Measurements from ENCODE around the gene SLC25A18. TPM values are rescaled to one million over a fixed set of nuclear protein-coding genes. Genes with fewer than 3 reads are reported as not detected.
A peak's percentile ranks its signal among the peaks of the same experiment; 100 is the strongest.

Gene SLC25A18
- total and polyA plus RNA-seq, 2 experiments from 2014 or later: 0.59 to 0.60 TPM

- no peaks in the 10 kb centered on the region for H3K9me3 ChIP-seq (ENCODE audit: low read depth)
- TF ChIP-seq, protein P1, sequence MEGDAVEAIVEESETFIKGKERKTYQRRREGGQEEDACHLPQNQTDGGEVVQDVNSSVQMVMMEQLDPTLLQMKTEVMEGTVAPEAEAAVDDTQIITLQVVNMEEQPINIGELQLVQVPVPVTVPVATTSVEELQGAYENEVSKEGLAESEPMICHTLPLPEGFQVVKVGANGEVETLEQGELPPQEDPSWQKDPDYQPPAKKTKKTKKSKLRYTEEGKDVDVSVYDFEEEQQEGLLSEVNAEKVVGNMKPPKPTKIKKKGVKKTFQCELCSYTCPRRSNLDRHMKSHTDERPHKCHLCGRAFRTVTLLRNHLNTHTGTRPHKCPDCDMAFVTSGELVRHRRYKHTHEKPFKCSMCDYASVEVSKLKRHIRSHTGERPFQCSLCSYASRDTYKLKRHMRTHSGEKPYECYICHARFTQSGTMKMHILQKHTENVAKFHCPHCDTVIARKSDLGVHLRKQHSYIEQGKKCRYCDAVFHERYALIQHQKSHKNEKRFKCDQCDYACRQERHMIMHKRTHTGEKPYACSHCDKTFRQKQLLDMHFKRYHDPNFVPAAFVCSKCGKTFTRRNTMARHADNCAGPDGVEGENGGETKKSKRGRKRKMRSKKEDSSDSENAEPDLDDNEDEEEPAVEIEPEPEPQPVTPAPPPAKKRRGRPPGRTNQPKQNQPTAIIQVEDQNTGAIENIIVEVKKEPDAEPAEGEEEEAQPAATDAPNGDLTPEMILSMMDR (IDR thresholded peaks at IDR 0.05; ENCODE audit: low read depth, low read length): no peak
- no peaks in the 10 kb centered on the region for H3K27me3 ChIP-seq
- H3K4me1 ChIP-seq (ENCODE audit: low read depth): no peaks in the 10 kb centered on the region
- no peak overlapping the region for H3K4me3 ChIP-seq
- H3K27ac ChIP-seq: no peak overlapping the region
- H3K36me3 ChIP-seq: peaks cover 33% of the 10 kb centered on the region
- DNase-seq (ENCODE audit: low read depth in 1 of 2, low spot score in 1 of 2): peak in 1 of 2 donors; percentile 21
Observed at GRCh38 chr22:17536269-17536668, 27.0 kb upstream of the SLC25A18 start.

DNA sequence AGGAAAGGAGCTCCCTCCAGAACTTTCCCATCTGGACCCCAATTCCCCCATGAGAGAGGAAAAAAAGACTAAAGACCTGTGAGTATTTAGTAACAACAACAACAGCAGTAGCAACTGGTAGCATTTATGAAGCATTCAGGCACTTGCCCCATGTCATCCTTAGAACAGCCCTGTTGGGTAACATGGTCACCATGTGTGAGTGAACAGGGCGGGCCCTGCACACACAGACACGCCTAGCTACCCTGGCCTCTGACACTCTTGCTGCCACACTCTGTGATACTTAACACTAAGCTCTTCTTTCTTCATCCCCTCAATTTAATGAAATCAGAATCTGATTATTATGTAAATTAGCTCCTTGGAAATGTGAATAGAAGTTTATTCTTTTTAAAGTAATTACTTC, 26.1 kb upstream of the SLC25A18 start:
- Histone ChIP-seq H3K4me1 (ENCODE audit: low read depth) (no peaks in the 10 kb centered on the region), H3K9me3 (ENCODE audit: low read depth) (no peaks in the 10 kb centered on the region), H3K27ac (peak overlapping the region; percentile 28), H3K36me3 (peaks cover 42% of the 10 kb centered on the region), H3K4me3 (no peak overlapping the region), H3K27me3 (no peaks in the 10 kb centered on the region)
- no peak for DNase-seq (ENCODE audit: low read depth in 1 of 2, low spot score in 1 of 2)
- TF ChIP-seq, protein P1 (IDR thresholded peaks at IDR 0.05; ENCODE audit: low read depth, low read length): no peak

DNA sequence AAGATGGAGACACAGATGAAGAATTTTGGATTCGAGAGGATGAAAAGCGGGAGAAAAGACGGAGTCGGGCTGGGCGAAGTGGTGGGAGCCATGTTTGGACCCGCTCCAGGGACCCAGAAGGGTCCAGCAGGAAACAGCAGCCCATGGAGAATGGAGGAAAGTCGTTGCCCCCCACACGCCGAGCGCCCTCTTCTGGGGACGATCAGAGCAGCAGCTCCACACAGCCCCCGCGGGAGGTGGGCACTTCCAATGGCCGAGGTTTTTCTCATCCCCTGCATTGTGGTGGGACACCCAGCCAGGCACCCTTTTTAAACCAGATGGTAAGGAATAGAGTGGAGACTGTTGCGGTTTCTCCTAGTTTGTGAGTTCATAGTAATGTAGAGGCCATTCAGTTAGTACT, 22.8 kb upstream of the SLC25A18 start:
- TF ChIP-seq, protein P1 (IDR thresholded peaks at IDR 0.05; ENCODE audit: low read depth, low read length): no peak
- H3K27ac ChIP-seq: no peak overlapping the region
- no peaks in the 10 kb centered on the region for H3K9me3 ChIP-seq (ENCODE audit: low read depth)
- H3K4me1 ChIP-seq (ENCODE audit: low read depth): no peaks in the 10 kb centered on the region
- no peak overlapping the region for H3K4me3 ChIP-seq
- H3K36me3 ChIP-seq: peaks cover 60% of the 10 kb centered on the region
- no peak for DNase-seq (ENCODE audit: low read depth in 1 of 2, low spot score in 1 of 2)
- H3K27me3 ChIP-seq: no peaks in the 10 kb centered on the region

- Histone ChIP-seq H3K27me3 (no peaks in the 10 kb centered on the region), H3K4me3 (no peak overlapping the region), H3K27ac (no peak overlapping the region), H3K36me3 (peaks cover 60% of the 10 kb centered on the region), H3K4me1 (ENCODE audit: low read depth) (no peaks in the 10 kb centered on the region), H3K9me3 (ENCODE audit: low read depth) (no peaks in the 10 kb centered on the region)
- no peak for DNase-seq (ENCODE audit: low read depth in 1 of 2, low spot score in 1 of 2)
- TF ChIP-seq, protein P1 (IDR thresholded peaks at IDR 0.05; ENCODE audit: low read depth, low read length): no peak
Observed at GRCh38 chr22:17541476-17541875, 21.8 kb upstream of the SLC25A18 start.

DNA sequence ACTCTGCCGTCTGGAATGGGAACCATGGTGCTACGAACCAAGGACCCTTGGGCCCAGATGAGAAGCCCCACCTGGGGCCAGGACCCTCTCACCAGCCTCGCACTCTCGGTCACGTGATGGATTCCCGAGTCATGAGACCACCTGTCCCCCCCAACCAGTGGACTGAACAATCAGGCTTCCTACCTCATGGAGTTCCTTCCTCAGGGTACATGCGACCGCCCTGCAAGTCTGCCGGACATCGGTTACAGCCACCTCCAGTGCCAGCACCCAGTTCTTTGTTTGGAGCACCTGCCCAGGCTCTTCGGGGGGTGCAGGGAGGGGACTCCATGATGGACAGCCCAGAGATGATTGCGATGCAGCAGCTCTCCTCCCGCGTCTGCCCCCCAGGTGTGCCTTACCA, 20.8 kb upstream of the SLC25A18 start:
- H3K36me3 ChIP-seq: peaks cover 54% of the 10 kb centered on the region

More for the DNA sequence above, 20.8 kb upstream of the SLC25A18 start:
- H3K27ac ChIP-seq: no peak overlapping the region
- H3K4me1 ChIP-seq (ENCODE audit: low read depth): no peaks in the 10 kb centered on the region
- no peak for DNase-seq (ENCODE audit: low read depth in 1 of 2, low spot score in 1 of 2)
- no peaks in the 10 kb centered on the region for H3K27me3 ChIP-seq
- no peaks in the 10 kb centered on the region for H3K9me3 ChIP-seq (ENCODE audit: low read depth)
- TF ChIP-seq, protein P1 (IDR thresholded peaks at IDR 0.05; ENCODE audit: low read depth, low read length): no peak
- no peak overlapping the region for H3K4me3 ChIP-seq
